Uterus (tissue), 2 donors: ENCODE results near the gene DNAJC17.

ENCODE experiments used
- CTCF ChIP-seq, 4 experiments: fragments of 200-600 bp in 2 of 4; fragments of 450-650 bp in 2 of 4; sonication (generic) in 2 of 4; IDR thresholded peaks; one replicate each; pipeline ENCODE4 v1.5.1; 2016 to 2019; ENCODE audit warnings: antibody characterized with exemption in 4 of 4, mild to moderate bottlenecking in 2 of 4, moderate library complexity in 1 of 4
- POLR2A ChIP-seq, 2 donors: fragments of 450-650 bp; IDR thresholded peaks; one replicate each; pipeline ENCODE4 v1.6.1; 2016; ENCODE audit warnings: antibody characterized with exemption in 2 of 2, mild to moderate bottlenecking in 1 of 2, moderate library complexity in 1 of 2

- no peak for TF ChIP-seq CTCF (IDR thresholded peaks at IDR 0.05)
- TF ChIP-seq POLR2A (IDR thresholded peaks at IDR 0.05) = no peak
These were observed 40.1 kb downstream of the DNAJC17 start for GRCh38 chr15:40766906-40767837.
